HAP-1 (cell line): ENCODE measurements around the gene PDXP.
"Not testable (repeated sequence)": the region's sequence is repeated elsewhere in the genome, so short reads cannot be mapped to it uniquely, and the experiment has no call there.

Experiments used
- DNase-seq, 2 experiments: peaks; one replicate each; pipeline ENCODE4 v3.0.0-alpha.2; 2016 to 2020; ENCODE audit warnings: low spot score in 2 of 2
- H3K27me3 ChIP-seq: fragments of 250-450 bp; sonication (Bioruptor Pico); 2 replicates; pipeline ENCODE4 v1.5.1; 2020; ENCODE audit warnings: low read depth, mild to moderate bottlenecking, moderate library complexity
- H3K36me3 ChIP-seq: fragments of 250-450 bp; sonication (Bioruptor Pico); replicated peaks from 2 replicates; pipeline ENCODE4 v1.5.1; 2020; ENCODE audit warnings: mild to moderate bottlenecking
- H3K4me1 ChIP-seq: fragments of 250-450 bp; sonication (Bioruptor Pico); 2 replicates; pipeline ENCODE4 v1.5.1; 2020; ENCODE audit warnings: mild to moderate bottlenecking
- H3K4me3 ChIP-seq: fragments of 250-450 bp; sonication (Bioruptor Pico); 2 replicates; pipeline ENCODE4 v1.5.1; 2020; ENCODE audit warnings: mild to moderate bottlenecking, moderate library complexity
- H3K9me3 ChIP-seq: fragments of 250-450 bp; sonication (Bioruptor Pico); 2 replicates; pipeline ENCODE4 v1.5.1; 2020; ENCODE audit warnings: mild to moderate bottlenecking, moderate library complexity
- in situ Hi-C: fragments of 300-500 bp; cut with MboI; formaldehyde crosslinking; loops from 3 replicates; pipeline ENCODE4 v1.14.3; 2020; ENCODE audit warnings: low sequenced_read_pairs, inconsistent platforms, mixed read lengths

The PDXP gene

DNA sequence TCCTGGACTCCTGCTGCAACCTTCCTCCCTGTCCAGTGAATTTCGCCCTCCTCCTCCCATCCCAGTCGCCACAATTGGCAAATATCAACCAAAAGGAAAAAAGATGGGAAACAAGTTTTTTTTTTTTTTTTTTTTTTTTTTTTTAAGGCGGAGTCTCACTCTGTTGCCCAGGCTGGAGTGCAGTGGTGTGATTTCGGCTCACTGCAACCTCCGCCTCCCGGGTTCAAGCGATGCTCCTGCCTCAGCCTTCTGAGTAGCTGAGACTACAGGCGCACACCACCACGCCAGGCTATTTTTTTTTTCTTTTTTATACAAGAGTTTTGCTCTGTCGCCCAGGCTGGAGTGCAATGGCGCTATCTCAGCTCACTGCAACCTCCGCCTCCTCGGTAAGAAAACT, 37.7 kb downstream of the PDXP start:
- peaks cover 24% of the 10 kb centered on the region for H3K36me3 ChIP-seq
- DNase-seq, H3K27me3 ChIP-seq, in situ Hi-C loops, H3K4me3 ChIP-seq, H3K4me1 ChIP-seq, H3K9me3 ChIP-seq: not testable (repeated sequence)

DNA sequence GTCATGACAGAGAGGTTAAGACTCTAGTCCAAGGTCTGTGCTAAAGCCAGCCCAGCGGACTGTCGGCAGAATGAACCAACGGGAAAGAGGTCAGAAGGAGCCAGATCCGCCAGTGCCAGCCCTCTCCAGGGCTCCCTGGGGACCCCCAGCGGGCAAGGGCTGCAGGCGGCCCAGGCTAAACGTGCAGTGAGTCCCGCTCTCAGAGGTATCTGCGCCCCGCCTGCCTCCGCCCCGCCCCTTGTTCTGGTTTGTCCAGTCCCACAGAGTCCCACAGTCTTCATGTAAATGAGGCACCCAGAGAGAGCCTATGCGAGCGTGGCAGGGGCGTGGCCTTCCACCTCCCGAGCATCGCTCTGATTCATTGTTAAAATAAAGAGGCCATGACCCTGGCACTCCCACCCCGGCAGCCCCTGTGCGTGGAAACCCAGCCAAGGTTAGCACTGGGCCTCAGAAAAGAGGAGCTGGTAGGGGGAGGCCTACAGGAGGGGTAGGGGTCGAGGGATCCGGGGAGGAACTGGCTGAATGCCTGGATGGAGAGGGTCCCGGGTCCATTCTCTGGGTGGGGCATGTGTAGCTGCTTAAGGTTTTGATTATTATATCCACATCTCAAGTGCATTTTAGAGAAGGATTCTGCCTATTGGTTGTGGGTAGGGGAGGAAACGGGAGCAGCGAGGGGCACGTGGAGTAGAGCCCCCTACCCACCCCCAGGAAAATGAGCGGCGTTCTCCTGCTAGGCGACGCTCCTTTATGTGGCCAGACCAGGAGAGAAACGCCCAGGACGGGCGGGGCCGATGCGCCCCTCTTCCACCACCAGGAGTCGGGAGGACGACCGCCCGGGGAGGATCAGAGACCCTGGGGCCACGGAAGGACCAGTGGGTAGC, 38.4 kb downstream of the PDXP start, which contains the start of gene TRIOBP:
TRIOBP (plus strand) TSS at position 392 of the 881 bp plus-strand sequence. CDS start 4,318 bp downstream, outside the sequence.
- H3K4me3 ChIP-seq: no peak within 1 kb of the TSS; the same call in 1 of the 2 replicates
- in situ Hi-C loops: no loop called here
- peaks cover 21% of the 10 kb centered on the region for H3K36me3 ChIP-seq
- H3K27me3 ChIP-seq: no peaks in the 10 kb centered on the region
- H3K9me3 ChIP-seq: no peaks in the 10 kb centered on the region
- peak; percentile 98 to 100 for DNase-seq
- H3K4me1 ChIP-seq: peaks cover 5% of the 10 kb centered on the region

DNA sequence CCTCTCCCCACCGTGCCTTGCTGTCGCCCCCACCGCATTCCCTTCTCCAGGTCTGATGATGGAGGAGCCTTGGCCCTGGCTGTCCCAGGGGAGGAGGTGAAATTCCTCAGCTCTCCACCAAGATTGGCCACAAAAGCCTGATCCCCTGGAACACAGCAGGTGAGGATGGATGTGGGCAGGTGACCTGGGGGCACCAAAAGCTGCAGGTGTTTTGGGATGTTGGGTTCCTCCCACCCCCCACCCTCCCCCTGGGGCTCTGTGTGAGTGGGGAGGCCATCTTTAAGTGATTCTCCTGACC, 39.0 kb downstream of the PDXP start:
- no peak overlapping the region for H3K4me3 ChIP-seq
- no peak for DNase-seq
- peaks cover 5% of the 10 kb centered on the region for H3K4me1 ChIP-seq
- no peaks in the 10 kb centered on the region for H3K9me3 ChIP-seq
- in situ Hi-C loops: no loop called here
- H3K36me3 ChIP-seq: peaks cover 15% of the 10 kb centered on the region
- H3K27me3 ChIP-seq: no peaks in the 10 kb centered on the region

DNA sequence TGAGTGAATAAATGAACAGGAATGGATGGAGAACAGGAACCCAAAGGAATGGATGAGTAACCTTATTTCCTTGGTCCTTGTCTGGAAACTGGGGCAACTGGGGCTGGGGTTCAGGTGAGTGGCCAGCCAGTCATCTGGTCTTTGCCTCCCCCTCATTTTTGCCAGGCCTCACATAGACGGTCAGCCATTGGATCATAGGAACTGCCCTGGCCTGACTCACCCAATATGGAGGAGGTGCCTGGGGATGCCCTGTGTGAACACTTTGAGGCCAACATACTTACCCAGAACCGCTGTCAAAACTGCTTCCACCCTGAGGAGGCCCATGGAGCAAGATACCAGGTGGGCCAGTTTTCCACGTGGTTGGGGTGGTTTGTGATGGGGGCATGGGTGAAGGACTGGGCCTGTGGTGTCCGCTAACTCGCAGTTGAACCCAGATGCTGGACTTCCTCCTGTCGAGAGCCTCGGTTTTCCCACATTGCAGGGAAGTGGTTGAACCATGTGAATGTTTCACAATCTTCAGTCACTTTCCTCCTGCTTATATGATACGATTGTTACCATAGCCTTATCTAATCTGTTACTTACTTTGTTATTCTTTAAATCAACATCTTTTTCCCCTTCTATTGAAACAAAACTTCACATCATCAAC, 42.7 kb downstream of the PDXP start:
- H3K4me1 ChIP-seq: peaks cover 5% of the 10 kb centered on the region
- H3K9me3 ChIP-seq: no peaks in the 10 kb centered on the region
- no peak for DNase-seq
- H3K27me3 ChIP-seq: no peaks in the 10 kb centered on the region
- H3K36me3 ChIP-seq: no peaks in the 10 kb centered on the region
- in situ Hi-C loops: no loop called here
- no peak overlapping the region for H3K4me3 ChIP-seq

DNA sequence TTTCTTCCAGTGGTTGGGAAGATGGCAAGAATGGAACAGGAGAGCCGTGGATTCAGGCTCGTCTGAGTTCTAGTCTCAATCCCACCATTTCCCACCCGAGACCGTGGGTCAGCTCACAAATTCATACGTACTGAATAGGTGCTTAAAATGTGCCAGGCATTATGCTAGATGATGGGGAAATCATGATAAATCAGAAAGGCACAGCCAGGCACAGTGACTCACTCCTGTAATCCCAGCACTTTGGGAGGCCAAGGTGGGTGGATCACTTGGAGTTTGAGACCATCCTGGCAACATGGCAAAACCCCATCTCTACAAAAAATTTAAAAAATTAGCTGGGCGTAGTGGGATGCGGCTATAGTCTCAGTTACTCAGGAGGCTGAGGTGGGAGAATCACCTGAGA, 45.4 kb downstream of the PDXP start:
- no peak for DNase-seq
- in situ Hi-C loops: no loop called here
- H3K27me3 ChIP-seq: no peaks in the 10 kb centered on the region
- H3K4me3 ChIP-seq: no peak overlapping the region
- no peaks in the 10 kb centered on the region for H3K9me3 ChIP-seq
- H3K36me3 ChIP-seq: no peaks in the 10 kb centered on the region
- H3K4me1 ChIP-seq: no peaks in the 10 kb centered on the region

DNA sequence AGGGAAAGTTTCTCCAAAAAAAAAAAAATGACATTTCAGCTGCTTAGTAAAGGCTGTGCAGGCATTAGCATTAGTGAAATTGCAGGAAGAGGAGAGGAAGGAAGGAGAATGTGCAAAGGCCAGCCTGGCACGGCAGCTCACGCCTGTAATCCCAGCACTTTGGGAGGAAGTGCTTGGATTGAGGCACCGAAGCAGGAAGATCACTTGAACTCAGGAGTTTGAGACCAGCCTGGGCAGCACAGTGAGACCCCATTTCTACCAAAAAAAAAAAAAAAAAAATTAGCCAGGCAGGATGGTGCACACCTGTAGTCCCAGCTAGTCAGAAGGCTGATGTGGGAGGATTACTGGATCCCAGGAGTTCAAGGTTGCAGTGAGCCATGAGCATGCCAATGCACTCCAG, 46.1 kb downstream of the PDXP start:
- Histone ChIP-seq H3K4me3 (no peak overlapping the region), H3K27me3 (no peaks in the 10 kb centered on the region), H3K9me3 (no peaks in the 10 kb centered on the region), H3K4me1 (no peaks in the 10 kb centered on the region), H3K36me3 (no peaks in the 10 kb centered on the region)
- in situ Hi-C loops: no loop called here
- no peak for DNase-seq

DNA sequence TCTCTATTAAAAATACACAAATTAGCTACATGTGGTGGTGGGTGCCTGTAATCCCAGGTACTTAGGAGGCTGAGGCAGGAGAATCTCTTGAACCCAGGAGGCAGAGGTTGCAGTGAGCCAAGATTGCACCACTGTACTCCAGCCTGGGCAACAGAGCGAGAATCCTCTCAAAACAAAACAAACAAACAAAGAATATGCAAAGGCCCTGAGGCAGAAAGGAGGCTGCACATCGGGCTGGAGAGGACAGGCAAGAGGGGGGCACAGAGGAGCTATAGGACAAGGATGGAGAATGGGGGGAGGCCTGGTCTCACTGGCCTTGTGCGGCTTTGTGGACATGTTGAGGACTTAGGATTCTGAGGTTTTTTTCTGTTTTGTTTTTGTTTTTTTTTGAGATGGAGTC, 46.7 kb downstream of the PDXP start:
- H3K27me3 ChIP-seq: no peaks in the 10 kb centered on the region
- DNase-seq: no peak
- in situ Hi-C loops: no loop called here
- no peaks in the 10 kb centered on the region for H3K9me3 ChIP-seq
- H3K36me3 ChIP-seq: no peaks in the 10 kb centered on the region
- H3K4me3 ChIP-seq: no peak overlapping the region
- no peaks in the 10 kb centered on the region for H3K4me1 ChIP-seq

DNA sequence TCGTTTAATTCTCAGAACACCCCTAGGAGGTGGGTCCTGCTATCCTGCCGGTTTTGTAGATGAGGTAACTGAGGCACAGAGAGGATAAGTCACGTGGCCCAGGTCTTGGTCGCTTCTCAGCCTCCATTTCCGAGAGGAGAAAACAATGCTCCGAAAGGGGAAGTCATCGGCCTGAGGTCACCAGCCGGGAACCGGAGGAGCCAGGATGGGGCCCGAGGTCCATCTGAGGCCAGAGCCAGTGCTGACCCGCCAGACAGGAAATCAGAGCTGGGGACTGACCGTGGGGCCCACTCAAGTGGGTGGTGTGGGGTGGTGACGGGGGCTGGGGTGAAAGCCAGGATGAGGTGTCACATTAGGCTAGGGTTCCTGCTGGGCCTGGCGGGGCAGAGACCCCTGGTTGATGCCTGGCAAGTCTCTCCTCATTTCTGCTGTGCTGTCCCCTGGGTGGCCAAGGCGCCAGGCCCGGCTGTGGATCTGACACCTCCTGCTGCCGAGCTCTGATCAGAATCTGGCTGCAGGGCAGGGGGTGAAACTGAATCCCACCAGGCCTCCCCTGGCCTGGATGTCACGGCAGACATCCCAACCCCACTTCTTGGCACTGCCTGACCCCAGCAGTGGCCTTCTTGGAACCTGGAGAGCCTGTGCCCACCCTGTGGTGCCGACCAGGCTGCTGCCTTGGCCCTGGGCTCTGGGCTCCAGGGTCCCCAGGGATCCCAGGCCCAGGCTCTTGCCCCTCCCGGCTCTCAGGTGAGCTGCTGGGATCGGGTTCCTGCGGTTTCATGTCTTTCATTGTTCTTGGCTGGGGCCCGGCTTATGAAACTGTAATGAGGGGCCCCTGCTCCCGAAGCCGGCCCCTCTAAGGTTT, 50.3 kb downstream of the PDXP start:
- no peaks in the 10 kb centered on the region for H3K27me3 ChIP-seq
- H3K36me3 ChIP-seq: no peaks in the 10 kb centered on the region
- no peaks in the 10 kb centered on the region for H3K9me3 ChIP-seq
- in situ Hi-C loops: no loop called here
- DNase-seq: no peak
- H3K4me1 ChIP-seq: no peaks in the 10 kb centered on the region
- no peak overlapping the region for H3K4me3 ChIP-seq

DNA sequence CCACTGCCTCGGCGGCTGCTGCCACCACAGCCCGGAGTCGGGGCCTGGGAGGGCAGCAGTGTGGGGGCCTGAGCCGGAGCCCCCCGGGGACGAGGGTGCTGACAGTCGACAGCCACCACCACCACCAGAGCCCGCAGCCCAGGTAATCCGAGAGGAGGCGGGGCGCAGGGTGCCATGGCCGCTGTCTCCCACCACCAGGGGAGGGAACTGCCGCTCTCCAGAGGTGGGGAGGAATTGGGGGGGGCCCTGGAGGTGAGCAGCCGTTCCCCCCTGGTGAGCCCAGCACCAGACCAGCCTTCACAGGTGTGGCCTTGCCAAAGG, 50.9 kb downstream of the PDXP start:
- H3K36me3 ChIP-seq: no peaks in the 10 kb centered on the region
- no peaks in the 10 kb centered on the region for H3K4me1 ChIP-seq
- H3K9me3 ChIP-seq: no peaks in the 10 kb centered on the region
- no peaks in the 10 kb centered on the region for H3K27me3 ChIP-seq
- in situ Hi-C loops: no loop called here
- no peak for DNase-seq
- no peak overlapping the region for H3K4me3 ChIP-seq

DNA sequence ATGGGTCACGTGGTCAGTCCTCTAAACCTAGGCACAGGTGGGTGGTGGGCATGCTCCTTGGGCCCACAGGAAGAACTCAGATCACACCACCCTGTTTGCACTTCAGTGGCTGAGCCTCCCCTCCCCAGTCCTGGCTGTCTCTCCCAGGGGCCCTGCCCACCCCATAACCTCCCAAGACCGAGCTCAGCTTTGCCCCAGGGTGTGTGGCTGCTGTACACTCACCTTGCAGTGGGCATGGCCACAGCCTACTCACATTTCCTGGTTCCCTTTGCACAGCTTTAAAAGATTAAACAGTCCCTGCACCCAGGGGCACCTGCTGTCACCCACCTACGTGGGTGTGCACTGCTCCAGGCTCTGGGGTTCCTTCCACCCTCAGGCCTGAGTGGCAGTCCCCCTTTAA, 52.2 kb downstream of the PDXP start:
- no peaks in the 10 kb centered on the region for H3K4me1 ChIP-seq
- in situ Hi-C loops: no loop called here
- no peak for DNase-seq

DNA sequence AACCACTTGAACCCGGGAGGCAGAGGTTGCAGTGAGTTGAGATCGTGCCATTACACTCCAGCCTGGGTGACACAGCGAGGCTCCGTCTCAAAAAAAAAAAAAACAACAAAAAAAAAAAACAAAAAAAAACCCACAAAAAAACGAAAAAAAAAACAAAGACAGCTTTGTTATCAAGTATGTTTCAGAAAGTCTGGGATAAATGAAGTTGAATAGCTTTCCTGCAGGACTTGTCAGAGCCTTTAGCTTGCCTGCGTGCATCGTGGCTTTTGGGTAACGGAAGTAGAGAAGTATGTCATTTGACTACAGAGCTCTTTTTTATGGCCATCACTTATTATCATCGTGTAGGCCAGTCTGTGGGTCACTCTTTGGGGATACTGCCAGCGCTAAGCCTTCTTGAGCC, 53.0 kb downstream of the PDXP start:
- in situ Hi-C loops: no loop called here
- Histone ChIP-seq H3K27me3 (no peaks in the 10 kb centered on the region), H3K36me3 (no peaks in the 10 kb centered on the region), H3K4me1 (no peaks in the 10 kb centered on the region), H3K9me3 (no peaks in the 10 kb centered on the region), H3K4me3 (no peak overlapping the region)
- no peak for DNase-seq

More for the DNA sequence above, 52.2 kb downstream of the PDXP start:
- H3K4me3 ChIP-seq: no peak overlapping the region
- H3K27me3 ChIP-seq: no peaks in the 10 kb centered on the region
- no peaks in the 10 kb centered on the region for H3K36me3 ChIP-seq
- no peaks in the 10 kb centered on the region for H3K9me3 ChIP-seq

DNA sequence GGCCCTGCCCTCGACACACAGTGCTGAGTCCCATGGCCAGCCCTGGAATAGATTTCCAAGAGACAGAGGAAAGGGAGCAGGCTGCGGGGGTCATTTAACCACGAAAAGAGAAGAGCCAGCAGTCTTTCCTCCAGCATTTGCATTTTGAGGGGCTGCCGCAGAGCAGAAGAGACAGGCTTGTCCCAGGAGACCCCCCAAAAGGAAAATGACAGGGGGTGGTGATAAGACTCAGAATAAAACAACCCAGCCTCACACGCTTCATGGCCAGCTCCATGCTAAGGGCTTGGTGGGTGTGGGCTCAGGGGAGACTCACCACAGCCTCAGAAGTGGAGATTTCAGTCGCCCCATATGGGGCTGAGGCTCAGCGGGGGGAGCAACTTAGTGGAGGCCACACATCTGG, 55.2 kb downstream of the PDXP start:
- Histone ChIP-seq H3K4me3 (no peak overlapping the region), H3K36me3 (no peaks in the 10 kb centered on the region), H3K4me1 (no peaks in the 10 kb centered on the region), H3K27me3 (no peaks in the 10 kb centered on the region), H3K9me3 (no peaks in the 10 kb centered on the region)
- no peak for DNase-seq
- in situ Hi-C loops: no loop called here

DNA sequence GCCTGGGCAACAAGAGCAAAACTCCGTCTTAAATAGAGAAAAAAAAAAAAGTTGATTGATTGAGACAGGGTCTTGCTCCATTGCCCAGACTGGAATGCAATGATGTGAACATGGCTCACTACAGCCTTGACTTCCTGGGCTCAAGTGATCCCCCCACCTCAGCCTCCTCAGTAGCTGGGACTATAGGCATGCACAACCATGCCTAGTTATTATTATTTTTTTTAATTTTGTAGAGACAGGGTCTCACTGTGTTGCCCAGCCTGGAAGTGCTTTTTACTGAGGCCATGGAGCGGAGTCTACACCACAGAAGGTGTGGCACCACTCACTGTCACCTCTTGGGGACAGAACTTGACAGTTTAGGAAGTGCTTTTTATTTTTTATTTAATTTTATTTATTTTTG, 56.1 kb downstream of the PDXP start:
- no peaks in the 10 kb centered on the region for H3K36me3 ChIP-seq
- no peaks in the 10 kb centered on the region for H3K4me1 ChIP-seq
- DNase-seq: no peak
- H3K4me3 ChIP-seq: no peak overlapping the region
- H3K9me3 ChIP-seq: no peaks in the 10 kb centered on the region
- no peaks in the 10 kb centered on the region for H3K27me3 ChIP-seq
- in situ Hi-C loops: no loop called here

DNA sequence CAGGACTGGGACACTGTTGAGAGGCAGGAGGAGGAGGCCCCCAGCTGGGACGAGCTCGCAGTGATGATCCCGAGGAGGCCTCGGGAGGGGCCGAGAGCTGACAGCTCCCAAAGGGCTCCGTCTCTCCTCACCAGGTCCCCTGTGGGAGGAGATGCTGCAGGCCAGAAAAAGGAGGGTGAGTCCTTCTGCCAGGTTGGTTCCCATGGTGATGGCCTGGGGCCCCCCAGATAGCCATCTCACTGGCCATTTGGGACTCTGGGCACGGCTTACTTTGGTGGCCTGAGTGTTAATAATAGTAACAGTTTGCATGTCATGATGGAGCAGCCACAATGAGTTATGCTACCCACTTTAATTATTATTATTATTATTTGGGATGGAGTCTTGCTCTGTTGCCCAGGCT, 57.2 kb downstream of the PDXP start:
- in situ Hi-C loops: no loop called here
- Histone ChIP-seq H3K27me3 (no peaks in the 10 kb centered on the region), H3K9me3 (no peaks in the 10 kb centered on the region), H3K36me3 (no peaks in the 10 kb centered on the region), H3K4me3 (no peak overlapping the region), H3K4me1 (no peaks in the 10 kb centered on the region)
- DNase-seq: no peak
